Adrenal gland (tissue), 12 donors: ENCODE data around the gene TPST1. TPM values are rescaled to one million over a fixed set of nuclear protein-coding genes. Genes with fewer than 3 reads are reported as not detected.

Experiments
- DNase-seq, 7 donors: peaks; one replicate each; pipeline ENCODE4 v3.0.0-alpha.2; 2019 to 2020
- H3K27ac ChIP-seq, 5 donors: fragments of 200-600 bp; sonication (generic) in 4 of 5; 1 replicate in 3 of 5; 2 replicates in 2 of 5; pipeline versions ENCODE4 v1.5.1 to v1.8.0; 2016 to 2020; ENCODE audit warnings: mild to moderate bottlenecking in 1 of 5
- H3K27me3 ChIP-seq: fragments of 200-600 bp; 2 replicates; pipeline ENCODE4 v1.8.0; 2021
- H3K36me3 ChIP-seq, 2 donors: fragments of 200-600 bp; replicated peaks in 1 of 2; 1 replicate in 1 of 2; 2 replicates in 1 of 2; pipeline versions ENCODE4 v1.5.1 to v1.8.0; 2018 to 2022
- H3K4me1 ChIP-seq, 2 donors: fragments of 200-600 bp; replicated peaks in 1 of 2; 1 replicate in 1 of 2; 2 replicates in 1 of 2; pipeline versions ENCODE4 v1.5.1 to v1.8.0; 2018 to 2021
- H3K4me3 ChIP-seq, 4 donors: fragments of 200-600 bp; sonication (generic) in 3 of 4; one replicate each; pipeline ENCODE4 v1.5.1; 2016 to 2018
- H3K9me3 ChIP-seq, 3 donors: fragments of 200-600 bp; sonication (generic) in 1 of 3; replicated peaks in 1 of 3; 1 replicate in 2 of 3; 2 replicates in 1 of 3; pipeline versions ENCODE4 v1.5.1 to v1.8.0; 2016 to 2021
- CTCF ChIP-seq, 6 experiments: fragments of 450-650 bp in 4 of 6; fragments of 200-600 bp in 2 of 6; sonication (generic) in 1 of 6; IDR thresholded peaks; 1 replicate in 5 of 6; 2 replicates in 1 of 6; pipeline versions ENCODE4 v1.5.1 to v1.8.0; 2016 to 2021; ENCODE audit warnings: antibody characterized with exemption in 6 of 6, mild to moderate bottlenecking in 2 of 6, moderate library complexity in 1 of 6
- POLR2A ChIP-seq, 2 donors: fragments of 450-650 bp; IDR thresholded peaks; one replicate each; pipeline ENCODE4 v1.6.1; 2017; ENCODE audit warnings: antibody characterized with exemption in 2 of 2, mild to moderate bottlenecking in 2 of 2, moderate library complexity in 1 of 2
- WGBS, 4 donors: extraction: QIAGEN DNeasy Blood & Tissue Kit in 2 of 4; methylation state at CpG; one replicate each; pipeline versions ENCODE4 v1.1.5 to v1.1.7; 2013 to 2017; 5-methylcytosine and 5-hydroxymethylcytosine counted together
- intact Hi-C, 2 donors: fragments of 100-400 bp; cut with DNase I; formaldehyde crosslinking; loops; one replicate each; pipeline versions ENCODE4 v1.14.1 to v1.15.0; 2022 to 2023
- polyA plus RNA-seq, 3 donors: library from polyadenylated mRNA; stranded (reverse); fragments of 200-250 nt in 2 of 3; fragments of 350-450 nt in 1 of 3; fragmentation: Illumina TruSeq in 1 of 3; extraction: RNeasy Lipid Tissue Mini Kit (QIAGEN cat#74804) in 1 of 3; gene quantifications; one replicate each; pipeline ENCODE4 v1.2.3, GENCODE V29; 2013 to 2014
- total RNA-seq, 9 donors: library from RNA; depleted of rRNA in 4 of 9; stranded (reverse); fragments of >200 nt in 4 of 9; fragments of 120-200 nt in 1 of 9; fragmentation: NEBNext Ultra II Directional in 1 of 9; extraction: Animal tissue kit (Norgen Biotek cat#: 25700) in 1 of 9; gene quantifications; one replicate each; pipeline versions ENCODE4 v1.1.0 to v1.2.4, GENCODE V29; 2013 to 2023
- donor health status: healthy with polysubstance abuse.
- donor health status: Bipolar disorder and iron deficiency.
- donor health status: DM: yes; HTN: yes; CAD: no.
- donor health status: DM: no; HTN: no; CAD: no.
- donor health status: DM: no; HTN: no; CAD: no.
- donor health status: DM: yes; HTN: yes; CAD: no.

The TPST1 gene
- total and polyA plus RNA-seq, 12 donors = 6.8 to 70.2 (median 27.2) TPM

GRCh38 chr7:66356277-66356721, 151.2 kb downstream of the TPST1 start:
- Histone ChIP-seq H3K4me3 (no peak overlapping the region), H3K4me1 (peaks cover 3 to 13% of the 10 kb centered on the region in 2 donors), H3K27ac (no peak overlapping the region), H3K27me3 (no peaks in the 10 kb centered on the region), H3K9me3 (no peaks in the 10 kb centered on the region), H3K36me3 (no peaks in the 10 kb centered on the region)
- WGBS, 4 donors = 88 to 90% (median 89%) methylated on average over 6 of the region's 6 CpGs
- TF ChIP-seq CTCF (IDR thresholded peaks at IDR 0.05) (no peak), POLR2A (IDR thresholded peaks at IDR 0.05) (no peak)
- intact Hi-C loops = no loop called here
- no peak for DNase-seq

- 73 to 95% (median 81%) methylated on average over 3 of the region's 3 CpGs for WGBS, 4 donors
- H3K9me3 ChIP-seq = no peaks in the 10 kb centered on the region
- H3K36me3 ChIP-seq = no peaks in the 10 kb centered on the region
- intact Hi-C loops = no loop called here
- DNase-seq = no peak
- no peaks in the 10 kb centered on the region for H3K27me3 ChIP-seq
- H3K4me3 ChIP-seq = no peak overlapping the region
- H3K4me1 ChIP-seq = peaks cover 0 to 5% of the 10 kb centered on the region in 2 donors
- TF ChIP-seq POLR2A (IDR thresholded peaks at IDR 0.05) (no peak), CTCF (IDR thresholded peaks at IDR 0.05) (no peak)
- H3K27ac ChIP-seq = no peak overlapping the region
Measured at GRCh38 chr7:66357087-66357486, 152.0 kb downstream of the TPST1 start.

GRCh38 chr7:66359656-66360211, 154.6 kb downstream of the TPST1 start:
- DNase-seq = peak in 1 of 7 donors; percentile 27
- TF ChIP-seq POLR2A (IDR thresholded peaks at IDR 0.05) = no peak
- TF ChIP-seq CTCF (IDR thresholded peaks at IDR 0.05) = no peak
- Histone ChIP-seq H3K4me1 (no peaks in the 10 kb centered on the region), H3K9me3 (no peaks in the 10 kb centered on the region), H3K27me3 (no peaks in the 10 kb centered on the region), H3K36me3 (no peaks in the 10 kb centered on the region), H3K4me3 (no peak overlapping the region), H3K27ac (no peak overlapping the region)
- 76 to 88% (median 77%) methylated on average over 7 to 11 of the region's 11 CpGs for WGBS, 4 donors
- intact Hi-C loops = no loop called here

GRCh38 chr7:66362136-66362535, 157.0 kb downstream of the TPST1 start:
- H3K4me1 ChIP-seq = no peaks in the 10 kb centered on the region
- whole genome bisulfite sequencing, 4 donors = 93 to 98% (median 96%) methylated on average over 4 of the region's 4 CpGs
- no peak for TF ChIP-seq CTCF (IDR thresholded peaks at IDR 0.05)
- no peak for TF ChIP-seq POLR2A (IDR thresholded peaks at IDR 0.05)

More at GRCh38 chr7:66362136-66362535, 157.0 kb downstream of the TPST1 start:
- Histone ChIP-seq H3K36me3 (no peaks in the 10 kb centered on the region), H3K27me3 (no peaks in the 10 kb centered on the region), H3K9me3 (no peaks in the 10 kb centered on the region), H3K4me3 (no peak overlapping the region), H3K27ac (no peak overlapping the region)
- no peak for DNase-seq
- intact Hi-C loops = no loop called here
